Measurements from ENCODE around the gene PIK3R3.

Gene PIK3R3

DNA sequence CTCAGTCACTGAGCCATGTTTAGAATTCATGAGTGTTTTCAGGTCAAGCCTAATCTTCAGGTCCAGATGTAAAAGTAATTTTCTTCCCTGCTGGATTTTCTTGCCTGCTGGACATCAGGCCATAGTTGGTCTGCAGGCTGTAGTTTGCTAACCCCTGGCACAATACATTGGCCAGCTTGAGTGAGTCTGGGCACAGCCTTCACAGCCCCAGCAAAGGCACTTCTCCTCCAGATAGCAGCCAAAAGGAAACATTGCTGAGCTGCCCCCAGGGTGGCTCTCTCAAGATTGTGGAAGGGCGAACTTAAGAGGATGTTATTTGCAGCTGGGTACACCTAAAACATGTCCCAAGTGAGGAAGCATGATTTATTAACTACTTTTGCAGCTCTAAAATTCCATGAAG lies 126.8 kb downstream of the PIK3R3 start:
- no peak overlapping the region for H3K4me3 Mint-ChIP-seq
- H3K27ac Mint-ChIP-seq, result no peak overlapping the region
- H3K4me1 Mint-ChIP-seq, result no peaks in the 10 kb centered on the region
- no peak for TF ChIP-seq CTCF (IDR thresholded peaks at IDR 0.05; ENCODE audit: unreplicated experiment in 3 of 3)
- H3K36me3 Mint-ChIP-seq (ENCODE audit: low read depth), result peaks cover 47% of the 10 kb centered on the region
- no peaks in the 10 kb centered on the region for H3K9me3 Mint-ChIP-seq
- no peaks in the 10 kb centered on the region for H3K27me3 Mint-ChIP-seq (ENCODE audit: low read depth)

- Mint-ChIP-seq H3K27ac (no peak overlapping the region), H3K36me3 (ENCODE audit: low read depth) (peaks cover 44% of the 10 kb centered on the region), H3K4me1 (no peaks in the 10 kb centered on the region), H3K27me3 (ENCODE audit: low read depth) (no peaks in the 10 kb centered on the region), H3K4me3 (no peak overlapping the region), H3K9me3 (no peaks in the 10 kb centered on the region)
- TF ChIP-seq CTCF (IDR thresholded peaks at IDR 0.05; ENCODE audit: unreplicated experiment in 3 of 3), result no peak
These were observed 127.9 kb downstream of the PIK3R3 start for GRCh38 chr1:46004492-46004891.

DNA sequence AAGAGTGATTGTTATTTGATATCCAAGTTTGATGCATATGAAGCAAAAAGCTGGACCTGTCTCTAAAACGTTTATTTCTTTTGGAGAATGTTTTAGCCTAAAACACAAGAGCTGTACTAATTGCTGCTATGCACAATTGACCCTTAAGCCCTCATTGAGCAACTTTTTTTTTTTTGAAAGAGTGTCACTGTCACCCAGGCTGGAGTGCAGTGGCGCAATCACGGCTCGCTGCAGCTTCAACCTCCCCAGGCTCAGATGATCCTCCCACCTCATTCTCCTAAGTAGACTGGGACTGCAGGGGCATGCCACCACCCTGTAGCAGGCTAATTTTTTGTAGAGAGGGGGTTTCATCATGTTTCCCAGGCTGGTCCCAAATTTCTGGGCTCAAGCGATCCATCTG lies 129.1 kb downstream of the PIK3R3 start:
- H3K4me3 Mint-ChIP-seq, result no peak overlapping the region
- TF ChIP-seq CTCF (IDR thresholded peaks at IDR 0.05; ENCODE audit: unreplicated experiment in 3 of 3), result no peak
- no peaks in the 10 kb centered on the region for H3K9me3 Mint-ChIP-seq
- H3K36me3 Mint-ChIP-seq (ENCODE audit: low read depth), result peaks cover 37% of the 10 kb centered on the region
- no peaks in the 10 kb centered on the region for H3K27me3 Mint-ChIP-seq (ENCODE audit: low read depth)
- H3K4me1 Mint-ChIP-seq, result no peaks in the 10 kb centered on the region
- no peak overlapping the region for H3K27ac Mint-ChIP-seq

GRCh38 chr1:46002551-46003150 lies 129.8 kb downstream of the PIK3R3 start:
- no peak for TF ChIP-seq CTCF (IDR thresholded peaks at IDR 0.05; ENCODE audit: unreplicated experiment in 3 of 3)
- Mint-ChIP-seq H3K4me1 (no peaks in the 10 kb centered on the region), H3K4me3 (no peak overlapping the region), H3K27me3 (ENCODE audit: low read depth) (no peaks in the 10 kb centered on the region), H3K36me3 (ENCODE audit: low read depth) (peaks cover 31% of the 10 kb centered on the region), H3K27ac (no peak overlapping the region), H3K9me3 (no peaks in the 10 kb centered on the region)

DNA sequence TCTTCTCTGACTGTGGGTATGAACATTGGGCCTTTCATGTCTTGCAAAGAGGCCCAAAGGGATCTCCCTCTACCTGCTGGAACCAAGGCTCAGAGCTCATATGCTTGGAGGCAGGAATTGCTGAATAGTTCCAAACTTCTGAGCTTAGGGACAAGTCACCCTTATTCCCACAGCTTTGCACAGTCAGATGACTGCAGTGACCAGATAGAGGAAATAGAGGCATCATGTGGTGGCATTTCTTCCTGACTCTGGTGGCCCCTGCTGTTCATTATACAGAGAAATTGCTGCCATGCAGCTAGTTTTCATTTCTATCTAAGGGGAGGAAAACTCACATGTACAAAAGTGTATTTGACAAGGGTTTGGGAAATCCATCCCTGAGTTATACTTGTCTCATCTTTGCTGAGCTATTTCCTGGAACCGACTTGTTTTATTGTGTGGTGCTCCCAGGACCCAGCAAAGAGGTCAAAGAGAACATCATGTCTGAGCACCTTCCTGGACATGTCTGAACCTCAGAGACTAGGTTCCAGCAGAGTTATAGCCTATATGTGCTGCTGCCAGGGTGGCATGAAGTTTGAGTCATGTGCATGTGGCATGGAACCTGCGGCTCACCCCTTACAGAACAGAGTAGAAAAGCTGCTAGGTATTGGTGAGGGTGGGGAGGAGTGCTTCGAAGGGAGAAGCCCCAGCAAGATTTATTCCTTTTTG lies 131.2 kb downstream of the PIK3R3 start:
- H3K36me3 Mint-ChIP-seq (ENCODE audit: low read depth), result peaks cover 19% of the 10 kb centered on the region
- no peaks in the 10 kb centered on the region for H3K4me1 Mint-ChIP-seq
- no peaks in the 10 kb centered on the region for H3K27me3 Mint-ChIP-seq (ENCODE audit: low read depth)
- no peak overlapping the region for H3K27ac Mint-ChIP-seq
- no peak overlapping the region for H3K4me3 Mint-ChIP-seq
- TF ChIP-seq CTCF (IDR thresholded peaks at IDR 0.05; ENCODE audit: unreplicated experiment in 3 of 3), result no peak
- no peaks in the 10 kb centered on the region for H3K9me3 Mint-ChIP-seq

DNA sequence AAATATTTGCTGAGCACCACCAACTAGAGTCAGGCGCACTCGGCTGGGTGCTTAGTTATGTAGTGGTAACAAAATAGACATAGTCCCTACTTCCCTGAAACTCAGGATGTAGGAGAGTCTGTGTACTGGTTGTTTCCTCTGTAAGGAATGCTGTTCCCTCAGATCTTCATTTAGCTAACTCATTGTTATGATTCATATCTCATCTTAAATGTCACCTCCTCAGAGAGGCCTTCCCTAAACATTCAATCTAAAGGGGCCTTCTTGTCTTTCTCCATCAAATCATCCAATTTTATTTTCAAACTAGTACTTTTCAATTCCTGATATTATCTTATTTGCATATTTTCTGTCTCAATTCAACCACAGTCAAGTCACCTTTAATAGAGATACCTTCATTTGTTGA lies 132.9 kb downstream of the PIK3R3 start:
- H3K4me1 Mint-ChIP-seq, result no peaks in the 10 kb centered on the region
- H3K4me3 Mint-ChIP-seq, result no peak overlapping the region
- H3K27ac Mint-ChIP-seq, result no peak overlapping the region
- no peaks in the 10 kb centered on the region for H3K27me3 Mint-ChIP-seq (ENCODE audit: low read depth)
- no peaks in the 10 kb centered on the region for H3K9me3 Mint-ChIP-seq
- no peak for TF ChIP-seq CTCF (IDR thresholded peaks at IDR 0.05; ENCODE audit: unreplicated experiment in 3 of 3)
- peaks cover 12% of the 10 kb centered on the region for H3K36me3 Mint-ChIP-seq (ENCODE audit: low read depth)

All from nephron (organoid).